ENCODE data around the gene CLNK. TPM values are rescaled to one million over a fixed set of nuclear protein-coding genes. Genes with fewer than 3 reads are reported as not detected.

Gene CLNK
- total RNA-seq, 1 donor from 2014 or later: not detected

DNA sequence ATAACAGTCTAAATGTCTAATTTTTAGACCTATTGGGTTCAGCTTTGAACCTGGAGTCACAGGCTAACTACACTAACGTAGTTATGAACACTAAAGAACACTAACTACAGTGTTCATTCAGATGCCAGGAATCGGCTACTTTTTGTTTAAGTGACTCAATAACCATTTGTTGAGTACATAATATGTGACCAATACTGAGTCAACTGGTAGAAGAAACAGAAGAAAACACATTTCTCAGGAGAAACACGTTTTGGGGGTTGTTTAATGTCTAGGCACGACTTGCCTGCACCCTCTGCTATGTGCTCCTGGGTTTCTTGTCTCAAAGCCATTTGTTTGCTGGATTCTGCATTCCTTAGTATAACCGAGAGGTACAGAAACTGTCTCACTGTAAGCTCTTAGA is 18.6 kb upstream of the CLNK start:
- TF ChIP-seq, protein P1, sequence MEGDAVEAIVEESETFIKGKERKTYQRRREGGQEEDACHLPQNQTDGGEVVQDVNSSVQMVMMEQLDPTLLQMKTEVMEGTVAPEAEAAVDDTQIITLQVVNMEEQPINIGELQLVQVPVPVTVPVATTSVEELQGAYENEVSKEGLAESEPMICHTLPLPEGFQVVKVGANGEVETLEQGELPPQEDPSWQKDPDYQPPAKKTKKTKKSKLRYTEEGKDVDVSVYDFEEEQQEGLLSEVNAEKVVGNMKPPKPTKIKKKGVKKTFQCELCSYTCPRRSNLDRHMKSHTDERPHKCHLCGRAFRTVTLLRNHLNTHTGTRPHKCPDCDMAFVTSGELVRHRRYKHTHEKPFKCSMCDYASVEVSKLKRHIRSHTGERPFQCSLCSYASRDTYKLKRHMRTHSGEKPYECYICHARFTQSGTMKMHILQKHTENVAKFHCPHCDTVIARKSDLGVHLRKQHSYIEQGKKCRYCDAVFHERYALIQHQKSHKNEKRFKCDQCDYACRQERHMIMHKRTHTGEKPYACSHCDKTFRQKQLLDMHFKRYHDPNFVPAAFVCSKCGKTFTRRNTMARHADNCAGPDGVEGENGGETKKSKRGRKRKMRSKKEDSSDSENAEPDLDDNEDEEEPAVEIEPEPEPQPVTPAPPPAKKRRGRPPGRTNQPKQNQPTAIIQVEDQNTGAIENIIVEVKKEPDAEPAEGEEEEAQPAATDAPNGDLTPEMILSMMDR (IDR thresholded peaks at IDR 0.05; ENCODE audit: borderline replicate concordance): no peak
- intact Hi-C loops (cut with micrococcal nuclease): no loop called here
- DNase-seq: no peak

DNA sequence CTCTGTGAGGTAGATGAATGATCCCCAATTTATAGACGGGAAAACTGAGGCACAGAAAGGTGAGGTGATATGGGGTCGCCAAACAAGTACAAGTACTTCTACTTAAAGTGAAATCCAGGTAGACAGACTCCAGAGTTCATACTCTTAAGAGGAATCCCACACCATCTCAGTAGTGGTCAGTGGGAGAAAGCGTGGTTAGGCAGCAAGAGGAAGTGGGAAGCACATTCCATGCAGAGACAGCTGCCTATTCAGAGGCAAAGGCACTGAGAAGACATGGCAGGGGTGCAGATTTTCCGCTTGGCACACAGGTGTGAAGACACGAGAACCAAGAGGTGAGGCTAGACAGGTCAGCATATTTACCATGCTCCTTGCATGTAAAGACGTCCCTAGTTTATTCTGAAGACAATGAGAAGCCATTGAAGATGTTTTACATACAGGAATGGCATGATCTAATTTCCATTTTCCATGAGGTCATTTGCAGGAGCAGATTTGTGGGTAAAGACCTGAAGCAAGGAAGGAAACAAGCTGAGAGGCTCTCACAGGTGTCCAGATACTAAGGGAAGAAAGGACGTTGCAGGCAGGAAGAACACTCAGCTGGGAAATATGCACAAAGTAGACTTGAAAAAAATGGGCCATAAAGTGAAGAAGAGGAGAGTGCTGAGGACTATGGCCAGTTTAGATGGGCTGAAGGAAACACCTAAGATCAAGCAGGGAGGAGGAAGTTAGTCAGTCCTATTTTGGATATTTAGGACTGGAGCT is 17.3 kb upstream of the CLNK start:
- H3K27ac ChIP-seq (replicated peaks): no peak overlapping the region
- no peak overlapping the region for H3K4me3 ChIP-seq
- no peaks in the 10 kb centered on the region for H3K9me3 ChIP-seq (replicated peaks)
- intact Hi-C loops (cut with micrococcal nuclease): no loop called here
- no peak for DNase-seq
- no peaks in the 10 kb centered on the region for H3K36me3 ChIP-seq
- no peaks in the 10 kb centered on the region for H3K4me1 ChIP-seq
- TF ChIP-seq, protein P1 (IDR thresholded peaks at IDR 0.05; ENCODE audit: borderline replicate concordance): no peak
- peaks cover 10% of the 10 kb centered on the region for H3K27me3 ChIP-seq (ENCODE audit: low read depth)

More for the DNA sequence above, 18.6 kb upstream of the CLNK start:
- Histone ChIP-seq H3K27me3 (ENCODE audit: low read depth) (peaks cover 10% of the 10 kb centered on the region), H3K9me3 (replicated peaks) (no peaks in the 10 kb centered on the region), H3K4me3 (no peak overlapping the region), H3K4me1 (no peaks in the 10 kb centered on the region), H3K36me3 (no peaks in the 10 kb centered on the region), H3K27ac (replicated peaks) (no peak overlapping the region)

DNA sequence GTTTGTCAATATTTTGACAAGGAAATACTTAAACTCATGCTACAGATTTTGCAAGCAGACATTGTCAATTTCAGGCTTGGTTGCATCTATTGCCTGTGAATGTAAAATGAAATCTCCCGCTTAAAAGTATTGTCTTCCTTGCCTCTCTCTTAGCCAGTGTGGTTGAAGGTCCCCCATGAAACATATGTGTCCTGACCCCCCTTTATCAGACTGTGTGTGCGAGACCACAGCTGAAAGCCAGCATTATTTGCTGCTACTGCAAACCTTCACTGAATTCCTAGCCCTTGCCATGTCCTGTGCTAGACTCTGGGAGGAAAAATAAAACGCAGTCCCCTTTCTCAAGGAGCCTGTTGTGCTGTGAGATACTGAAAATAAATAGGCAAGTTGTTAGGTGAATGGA is 16.6 kb upstream of the CLNK start:
- TF ChIP-seq, protein P1 (IDR thresholded peaks at IDR 0.05; ENCODE audit: borderline replicate concordance): no peak
- Histone ChIP-seq H3K27ac (replicated peaks) (no peak overlapping the region), H3K9me3 (replicated peaks) (no peaks in the 10 kb centered on the region), H3K27me3 (ENCODE audit: low read depth) (peaks cover 10% of the 10 kb centered on the region), H3K36me3 (no peaks in the 10 kb centered on the region), H3K4me1 (no peaks in the 10 kb centered on the region), H3K4me3 (no peak overlapping the region)
- DNase-seq: no peak
- intact Hi-C loops (cut with micrococcal nuclease): no loop called here

DNA sequence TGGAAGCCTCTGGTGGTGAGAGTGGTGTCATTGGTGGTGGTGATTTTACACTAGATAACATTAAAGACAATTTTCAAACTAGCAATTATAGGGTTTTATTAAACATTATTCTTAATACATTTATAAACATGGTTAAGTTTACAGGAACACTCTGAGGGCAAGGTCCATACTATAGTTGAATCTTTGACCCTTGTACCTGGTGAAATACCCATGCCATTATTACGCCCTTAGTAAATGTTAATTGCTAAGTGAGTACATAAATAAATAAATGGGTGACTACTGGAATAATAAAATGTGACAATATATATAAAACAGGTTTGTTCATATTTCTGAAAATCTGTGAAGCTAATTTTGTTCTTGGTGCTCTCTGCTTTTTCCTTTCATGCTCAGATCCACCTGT is 13.6 kb upstream of the CLNK start:
- H3K9me3 ChIP-seq (replicated peaks): no peaks in the 10 kb centered on the region
- no peaks in the 10 kb centered on the region for H3K36me3 ChIP-seq
- no peak overlapping the region for H3K4me3 ChIP-seq
- no peaks in the 10 kb centered on the region for H3K4me1 ChIP-seq
- TF ChIP-seq, protein P1 (IDR thresholded peaks at IDR 0.05; ENCODE audit: borderline replicate concordance): no peak
- no peak overlapping the region for H3K27ac ChIP-seq (replicated peaks)
- no peak for DNase-seq
- peaks cover 10% of the 10 kb centered on the region for H3K27me3 ChIP-seq (ENCODE audit: low read depth)
- intact Hi-C loops (cut with micrococcal nuclease): no loop called here

DNA sequence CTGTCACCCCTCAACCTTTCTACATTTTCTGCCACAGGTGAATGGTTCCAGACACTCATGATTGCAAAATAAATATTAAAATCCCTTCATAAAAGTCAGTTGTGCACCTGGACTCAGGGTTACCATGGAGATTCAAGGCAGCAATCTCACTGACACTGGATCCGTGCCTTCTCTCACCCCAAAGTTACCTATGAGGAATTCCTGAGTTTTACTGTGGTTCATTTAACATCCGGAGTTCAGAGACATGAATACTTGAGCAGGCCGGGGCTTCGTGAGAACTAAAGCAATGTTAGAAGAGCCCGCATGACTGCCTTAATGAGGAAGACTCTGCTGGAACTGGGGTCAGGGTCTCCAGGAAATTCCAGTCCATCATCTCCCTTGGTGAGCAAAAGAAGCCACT is 12.5 kb upstream of the CLNK start:
- intact Hi-C loops (cut with micrococcal nuclease): no loop called here
- H3K36me3 ChIP-seq: no peaks in the 10 kb centered on the region
- H3K27me3 ChIP-seq (ENCODE audit: low read depth): peaks cover 10% of the 10 kb centered on the region
- DNase-seq: no peak
- H3K4me3 ChIP-seq: no peak overlapping the region
- no peak overlapping the region for H3K27ac ChIP-seq (replicated peaks)
- TF ChIP-seq, protein P1 (IDR thresholded peaks at IDR 0.05; ENCODE audit: borderline replicate concordance): no peak
- H3K4me1 ChIP-seq: no peaks in the 10 kb centered on the region
- H3K9me3 ChIP-seq (replicated peaks): no peaks in the 10 kb centered on the region

Measured in left ventricle myocardium inferior (tissue), 1 donor.